ENCODE measurements around the gene GPR39. TPM values are rescaled to one million over a fixed set of nuclear protein-coding genes. Genes with fewer than 3 reads are reported as not detected.

GPR39 gene
- total RNA-seq, 4 donors from 2014 or later = 0.13 to 1.3 TPM; not detected in 2

DNA sequence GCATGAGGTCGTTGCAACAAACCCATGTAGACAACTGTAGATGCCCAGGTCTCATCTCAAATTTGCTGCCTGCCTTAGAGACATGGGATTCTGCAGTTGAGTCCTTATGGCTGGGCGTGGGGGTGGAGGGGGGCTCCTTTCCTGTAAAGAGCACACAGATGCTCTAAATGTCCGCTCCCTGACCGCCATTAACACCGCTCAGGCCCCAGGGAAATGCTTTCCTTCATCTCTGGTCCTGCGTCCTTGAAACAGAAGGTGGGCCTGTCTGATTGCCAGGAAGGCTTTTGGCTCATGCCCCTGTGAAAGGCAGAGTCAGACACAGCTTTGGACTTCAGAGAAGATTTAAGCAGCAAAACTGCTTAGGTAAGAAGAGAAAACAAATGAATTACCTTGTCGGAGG lies 25.7 kb downstream of the GPR39 start:
- TF ChIP-seq POLR2A (IDR thresholded peaks at IDR 0.05; ENCODE audit: low read depth) = no peak
- TF ChIP-seq, protein P1, sequence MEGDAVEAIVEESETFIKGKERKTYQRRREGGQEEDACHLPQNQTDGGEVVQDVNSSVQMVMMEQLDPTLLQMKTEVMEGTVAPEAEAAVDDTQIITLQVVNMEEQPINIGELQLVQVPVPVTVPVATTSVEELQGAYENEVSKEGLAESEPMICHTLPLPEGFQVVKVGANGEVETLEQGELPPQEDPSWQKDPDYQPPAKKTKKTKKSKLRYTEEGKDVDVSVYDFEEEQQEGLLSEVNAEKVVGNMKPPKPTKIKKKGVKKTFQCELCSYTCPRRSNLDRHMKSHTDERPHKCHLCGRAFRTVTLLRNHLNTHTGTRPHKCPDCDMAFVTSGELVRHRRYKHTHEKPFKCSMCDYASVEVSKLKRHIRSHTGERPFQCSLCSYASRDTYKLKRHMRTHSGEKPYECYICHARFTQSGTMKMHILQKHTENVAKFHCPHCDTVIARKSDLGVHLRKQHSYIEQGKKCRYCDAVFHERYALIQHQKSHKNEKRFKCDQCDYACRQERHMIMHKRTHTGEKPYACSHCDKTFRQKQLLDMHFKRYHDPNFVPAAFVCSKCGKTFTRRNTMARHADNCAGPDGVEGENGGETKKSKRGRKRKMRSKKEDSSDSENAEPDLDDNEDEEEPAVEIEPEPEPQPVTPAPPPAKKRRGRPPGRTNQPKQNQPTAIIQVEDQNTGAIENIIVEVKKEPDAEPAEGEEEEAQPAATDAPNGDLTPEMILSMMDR (IDR thresholded peaks at IDR 0.05) = no peak
- no peak for TF ChIP-seq EP300 (IDR thresholded peaks at IDR 0.05)
- TF ChIP-seq POLR2AphosphoS5 (IDR thresholded peaks at IDR 0.05) = no peak
- peaks cover 0 to 8% (median 0%) of the 10 kb centered on the region in 4 donors for H3K27me3 ChIP-seq
- no peak overlapping the region for H3K27ac ChIP-seq (replicated peaks in 1 of 4)
- H3K9me3 ChIP-seq = no peaks in the 10 kb centered on the region
- intact Hi-C loops (cut with DNase I) = no loop called here
- no peak for DNase-seq (ENCODE audit: extremely low spot score)
- no peaks in the 10 kb centered on the region for H3K36me3 ChIP-seq
- no peaks in the 10 kb centered on the region for H3K4me1 ChIP-seq
- H3K4me3 ChIP-seq = no peak overlapping the region
- 83% methylated on average over 6 of the region's 7 CpGs for WGBS

DNA sequence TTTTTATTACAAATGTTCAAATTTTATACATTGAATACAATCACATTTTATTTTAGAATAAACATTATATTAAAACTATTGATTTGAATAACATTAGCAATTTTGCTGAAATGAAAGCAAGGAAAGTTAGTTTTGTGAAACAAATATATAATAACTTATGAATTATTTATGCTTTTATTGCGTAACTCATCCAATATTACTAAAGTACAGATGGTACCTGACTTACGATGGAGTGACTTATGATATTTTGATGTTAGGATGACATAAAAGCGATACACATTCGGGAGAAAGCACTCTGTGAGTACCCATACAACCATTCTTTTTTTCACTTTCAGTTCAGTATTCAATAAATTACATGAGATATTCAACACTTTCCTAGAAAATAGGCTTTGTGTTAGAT lies 26.5 kb downstream of the GPR39 start:
- Histone ChIP-seq H3K27ac (replicated peaks in 1 of 4) (no peak overlapping the region), H3K4me3 (no peak overlapping the region), H3K27me3 (peaks cover 0 to 8% (median 0%) of the 10 kb centered on the region in 4 donors), H3K4me1 (peaks cover 0 to under 1% (median 0%) of the 10 kb centered on the region in 4 donors), H3K9me3 (no peaks in the 10 kb centered on the region), H3K36me3 (no peaks in the 10 kb centered on the region)
- no peak for DNase-seq (ENCODE audit: extremely low spot score)
- TF ChIP-seq POLR2AphosphoS5 (IDR thresholded peaks at IDR 0.05) (no peak), EP300 (IDR thresholded peaks at IDR 0.05) (no peak), POLR2A (IDR thresholded peaks at IDR 0.05; ENCODE audit: low read depth) (no peak)
- TF ChIP-seq, protein P1 (IDR thresholded peaks at IDR 0.05) = no peak
- WGBS = 88% methylated on average over 4 of the region's 4 CpGs
- intact Hi-C loops (cut with DNase I) = no loop called here

DNA sequence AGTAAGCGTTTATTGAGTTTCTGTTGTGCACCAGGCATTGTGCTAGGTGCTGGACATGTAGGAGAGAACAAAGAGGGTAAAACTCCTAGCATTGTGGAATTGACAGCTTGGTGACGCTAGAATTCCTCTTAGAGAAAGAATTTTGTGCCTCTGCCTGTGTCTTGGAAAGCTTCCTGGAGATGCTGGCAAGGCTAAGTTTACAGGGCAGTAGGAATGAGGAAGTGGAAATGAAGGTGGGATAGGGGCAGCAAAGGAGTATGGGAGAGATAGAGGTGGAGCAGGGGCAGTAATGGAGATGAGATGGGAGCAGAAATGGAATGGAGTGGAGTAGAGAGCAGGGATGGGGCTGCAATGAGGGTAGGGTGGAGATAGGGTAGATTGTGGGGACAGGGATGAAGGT lies 29.8 kb downstream of the GPR39 start:
- H3K9me3 ChIP-seq = no peaks in the 10 kb centered on the region
- H3K27ac ChIP-seq (replicated peaks in 1 of 4) = no peak overlapping the region
- 84% methylated on average over 2 of the region's 2 CpGs for WGBS
- TF ChIP-seq EP300 (IDR thresholded peaks at IDR 0.05) = no peak
- TF ChIP-seq, protein P1 (IDR thresholded peaks at IDR 0.05) = no peak
- no peak for TF ChIP-seq POLR2A (IDR thresholded peaks at IDR 0.05; ENCODE audit: low read depth)
- TF ChIP-seq POLR2AphosphoS5 (IDR thresholded peaks at IDR 0.05) = no peak
- no peak for DNase-seq (ENCODE audit: extremely low spot score)
- H3K27me3 ChIP-seq = peaks cover 0 to 12% (median 0%) of the 10 kb centered on the region in 4 donors
- peaks cover 0 to 3% (median 1%) of the 10 kb centered on the region in 4 donors for H3K4me1 ChIP-seq
- intact Hi-C loops (cut with DNase I) = loop anchor here (5.0 kb wide), 1 partner anchor 179 kb away; no protein-coding TSS in a partner anchor
- no peaks in the 10 kb centered on the region for H3K36me3 ChIP-seq
- H3K4me3 ChIP-seq = no peak overlapping the region

DNA sequence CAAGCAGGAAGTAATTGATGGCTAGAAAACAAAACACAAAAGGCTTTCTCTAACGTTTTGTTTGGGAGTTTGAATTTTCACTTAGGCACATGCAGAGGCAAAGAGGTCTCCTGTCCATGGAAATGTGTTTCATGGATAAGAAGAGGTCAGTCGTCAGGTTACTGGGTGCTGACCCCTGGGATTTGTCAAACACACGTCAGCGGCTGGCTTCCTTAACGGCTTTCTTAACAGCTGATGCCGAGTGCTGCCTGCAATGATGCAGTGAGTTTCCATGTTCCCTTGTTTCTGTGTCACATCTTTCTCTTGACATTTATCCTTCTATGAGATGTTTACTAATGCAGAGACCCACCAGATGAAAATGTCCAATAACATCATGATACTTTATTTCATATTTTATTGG lies 31.7 kb downstream of the GPR39 start:
- intact Hi-C loops (cut with DNase I) = loop anchor here (5.0 kb wide), 1 partner anchor 181 kb away; no protein-coding TSS in a partner anchor

More for the DNA sequence above, 31.7 kb downstream of the GPR39 start:
- Histone ChIP-seq H3K27ac (replicated peaks in 1 of 4) (no peak overlapping the region), H3K27me3 (peaks cover 0 to 12% (median 0%) of the 10 kb centered on the region in 4 donors), H3K4me1 (peaks cover 0 to 3% (median 1%) of the 10 kb centered on the region in 4 donors), H3K9me3 (no peaks in the 10 kb centered on the region), H3K36me3 (no peaks in the 10 kb centered on the region), H3K4me3 (no peak overlapping the region)
- DNase-seq (ENCODE audit: extremely low spot score) = no peak
- TF ChIP-seq POLR2AphosphoS5 (IDR thresholded peaks at IDR 0.05) = no peak
- no peak for TF ChIP-seq EP300 (IDR thresholded peaks at IDR 0.05)
- no peak for TF ChIP-seq POLR2A (IDR thresholded peaks at IDR 0.05; ENCODE audit: low read depth)
- TF ChIP-seq, protein P1 (IDR thresholded peaks at IDR 0.05) = no peak
- 11% methylated on average over 6 of the region's 6 CpGs for WGBS

Data from esophagus muscularis mucosa (tissue), 4 donors.